NCI-H2227 (cell line): ENCODE results near the gene REV3L.
"Not testable (repeated sequence)": the region's sequence is repeated elsewhere in the genome, so short reads cannot be mapped to it uniquely, and the experiment has no call there.

Experiments used
- DNase-seq: peaks from one replicate; lab custom pipeline; 2025; ENCODE audit not compliant: unreplicated experiment; lab: John Stamatoyannopoulos, UW

The REV3L gene

GRCh38 chr6:111266276-111266675 lies 216.7 kb downstream of the REV3L start:
- no peak for DNase-seq

GRCh38 chr6:111265842-111266241 lies 217.2 kb downstream of the REV3L start:
- DNase-seq: no peak

GRCh38 chr6:111263837-111264236 lies 219.2 kb downstream of the REV3L start:
- no peak for DNase-seq

GRCh38 chr6:111260570-111261298 lies 222.3 kb downstream of the REV3L start:
- no peak for DNase-seq

GRCh38 chr6:111259089-111259831 lies 223.8 kb downstream of the REV3L start:
- peak; percentile 98 for DNase-seq

DNA sequence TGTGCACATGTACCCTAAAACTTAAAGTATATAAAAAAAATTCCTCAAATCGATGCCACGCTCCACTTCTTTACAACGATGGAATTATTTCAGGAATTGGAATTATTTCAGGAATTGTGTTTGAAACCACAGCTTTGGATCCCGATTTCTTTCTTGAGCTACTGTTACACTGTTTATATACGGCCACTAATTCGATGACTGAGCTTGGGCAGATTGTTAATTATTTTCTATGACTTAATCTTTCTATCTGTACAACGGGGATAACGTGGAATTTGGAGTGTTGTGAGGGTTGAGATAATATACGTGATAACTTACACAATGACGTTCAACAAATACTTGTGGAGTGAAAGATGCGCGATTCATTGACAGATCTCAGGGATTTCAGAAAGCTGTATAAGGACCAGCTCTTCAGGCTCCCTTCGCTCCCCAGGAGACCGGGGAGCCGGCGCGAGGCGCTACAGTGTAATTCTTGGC lies 224.4 kb downstream of the REV3L start:
- DNase-seq: no peak

GRCh38 chr6:111258010-111258409 lies 225.0 kb downstream of the REV3L start:
- no peak for DNase-seq

DNA sequence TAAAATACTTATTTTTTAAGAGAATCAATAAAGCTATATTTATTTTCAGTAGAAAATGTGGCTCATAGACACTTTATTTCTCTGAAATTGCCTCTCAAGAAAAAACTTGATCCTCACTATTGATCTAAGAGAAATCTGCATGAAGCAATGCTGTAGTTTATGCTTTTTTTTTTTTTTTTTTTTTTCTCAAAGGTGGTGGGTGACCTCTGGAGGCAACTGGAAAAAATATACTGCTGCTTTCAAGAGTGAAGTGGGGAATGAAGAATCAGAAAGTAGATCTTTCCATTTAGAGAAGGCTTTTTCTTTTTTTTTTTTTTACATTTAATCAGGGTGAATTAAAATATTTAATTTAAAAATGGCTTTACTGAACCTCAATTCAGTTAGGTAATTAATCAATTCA lies 226.4 kb downstream of the REV3L start:
- no peak for DNase-seq

DNA sequence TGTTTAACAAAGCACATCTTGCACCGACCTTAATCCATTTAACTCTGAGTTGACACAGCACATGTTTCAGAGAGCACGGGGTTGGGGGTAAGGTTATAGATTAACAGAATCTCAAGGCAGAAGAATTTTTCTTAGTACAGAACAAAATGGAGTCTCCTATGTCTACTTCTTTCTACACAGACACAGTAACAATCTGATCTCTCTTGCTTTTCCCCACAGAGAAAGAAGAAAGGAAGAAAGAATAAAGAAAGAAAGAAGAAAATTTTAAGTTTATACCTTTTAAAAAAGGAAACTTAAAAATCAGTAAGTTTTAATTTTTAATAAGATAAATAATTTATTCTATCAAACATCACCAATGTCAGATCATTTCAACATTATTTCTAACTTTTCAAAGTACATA lies 227.2 kb downstream of the REV3L start:
- DNase-seq: not testable (repeated sequence)

DNA sequence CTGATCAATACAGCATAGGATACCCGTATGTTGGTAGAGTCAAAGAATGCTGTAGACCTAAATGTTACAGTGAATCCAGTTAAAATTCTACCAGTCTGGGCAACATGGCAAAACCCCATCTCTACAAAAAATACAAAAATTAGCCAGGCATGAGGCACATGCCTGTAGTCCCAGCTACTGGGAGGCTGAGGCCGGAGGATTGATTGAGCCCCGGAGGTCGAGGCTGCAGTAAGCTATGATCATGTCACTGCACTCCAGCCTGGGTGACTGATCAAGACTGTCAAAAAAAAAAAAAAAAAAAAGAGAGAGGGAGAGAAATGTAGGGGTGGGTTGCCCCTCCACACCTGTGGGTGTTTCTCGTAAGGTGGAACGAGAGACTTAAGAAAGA lies 228.2 kb downstream of the REV3L start:
- DNase-seq: no peak

- no peak for DNase-seq
These were observed 228.8 kb downstream of the REV3L start for GRCh38 chr6:111254004-111254778.

- no peak for DNase-seq
These were observed 230.3 kb downstream of the REV3L start for GRCh38 chr6:111252726-111253125.

DNA sequence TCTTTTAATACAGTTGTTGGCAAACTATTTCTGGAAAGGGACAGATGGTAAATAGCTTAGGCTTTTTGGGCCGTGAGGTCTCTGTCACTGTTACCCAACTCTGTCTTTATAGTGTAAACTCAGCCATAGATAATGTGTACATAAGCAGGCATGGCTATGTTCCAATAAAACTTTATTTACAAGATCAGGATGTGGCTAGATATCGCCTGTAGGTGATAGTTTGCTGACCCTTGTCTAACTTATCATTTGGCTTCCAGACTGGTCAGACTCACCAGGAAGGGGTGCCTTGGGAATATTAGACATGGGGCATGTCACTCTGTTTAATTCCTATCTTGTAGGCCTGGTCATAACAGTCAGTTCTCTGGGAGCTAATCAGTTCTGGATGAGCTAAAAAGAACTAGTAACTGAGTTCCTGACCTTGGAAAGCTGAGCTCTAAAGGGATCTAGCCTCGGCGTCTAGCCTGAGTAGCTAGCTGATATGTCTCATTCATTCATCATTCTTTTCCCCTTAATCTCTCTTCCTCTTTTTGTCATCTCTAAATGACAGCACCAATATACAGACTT lies 232.1 kb downstream of the REV3L start:
- no peak for DNase-seq
